OCI-LY1 (cell line): ENCODE results near the gene SEMA6D.

ENCODE experiments used
- EZH2 ChIP-seq: fragments of 200-600 bp; sonication (generic), shearing (Covaris generic); IDR thresholded peaks from 2 replicates; pipeline ENCODE4 v1.8.0; 2017; ENCODE audit warnings: borderline replicate concordance, mixed run types, mild to moderate bottlenecking, antibody characterized with exemption, low read length, moderate library complexity, mixed read lengths
- TF ChIP-seq, protein P1 (sequence below): fragments of 200-600 bp; sonication (generic), shearing (Covaris generic); IDR thresholded peaks from 2 replicates; pipeline ENCODE4 v1.5.1; 2017; ENCODE audit warnings: mild to moderate bottlenecking, antibody characterized with exemption, low read length, moderate library complexity, mixed read lengths

DNA sequence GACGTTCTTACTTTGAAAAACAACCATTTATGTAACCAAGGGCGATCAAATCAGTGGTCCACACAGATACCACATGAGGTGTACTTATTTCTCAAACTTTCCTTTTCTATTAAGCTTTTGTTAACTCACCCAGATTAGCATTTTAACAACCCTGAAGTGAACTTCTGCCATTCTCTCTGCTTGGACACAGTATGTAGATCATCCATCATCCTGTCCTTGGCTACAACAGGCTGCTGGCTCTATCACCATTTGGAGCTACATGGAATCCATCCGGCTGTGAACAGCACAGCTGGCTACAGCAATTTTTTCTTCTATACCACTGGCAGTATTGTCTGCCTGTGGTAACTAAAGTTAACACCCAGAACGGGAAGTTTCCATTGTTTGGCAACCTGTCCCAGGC lies 4.4 kb downstream of the SEMA6D start:
- no peak for TF ChIP-seq EZH2
- TF ChIP-seq, protein P1, sequence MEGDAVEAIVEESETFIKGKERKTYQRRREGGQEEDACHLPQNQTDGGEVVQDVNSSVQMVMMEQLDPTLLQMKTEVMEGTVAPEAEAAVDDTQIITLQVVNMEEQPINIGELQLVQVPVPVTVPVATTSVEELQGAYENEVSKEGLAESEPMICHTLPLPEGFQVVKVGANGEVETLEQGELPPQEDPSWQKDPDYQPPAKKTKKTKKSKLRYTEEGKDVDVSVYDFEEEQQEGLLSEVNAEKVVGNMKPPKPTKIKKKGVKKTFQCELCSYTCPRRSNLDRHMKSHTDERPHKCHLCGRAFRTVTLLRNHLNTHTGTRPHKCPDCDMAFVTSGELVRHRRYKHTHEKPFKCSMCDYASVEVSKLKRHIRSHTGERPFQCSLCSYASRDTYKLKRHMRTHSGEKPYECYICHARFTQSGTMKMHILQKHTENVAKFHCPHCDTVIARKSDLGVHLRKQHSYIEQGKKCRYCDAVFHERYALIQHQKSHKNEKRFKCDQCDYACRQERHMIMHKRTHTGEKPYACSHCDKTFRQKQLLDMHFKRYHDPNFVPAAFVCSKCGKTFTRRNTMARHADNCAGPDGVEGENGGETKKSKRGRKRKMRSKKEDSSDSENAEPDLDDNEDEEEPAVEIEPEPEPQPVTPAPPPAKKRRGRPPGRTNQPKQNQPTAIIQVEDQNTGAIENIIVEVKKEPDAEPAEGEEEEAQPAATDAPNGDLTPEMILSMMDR: no peak
